ENCODE measurements around the gene SQOR.

SQOR gene

GRCh38 chr15:45664451-45664850, 29.6 kb downstream of the SQOR start:
- DNase-seq: no peak

GRCh38 chr15:45665261-45665660, 30.4 kb downstream of the SQOR start:
- no peak for DNase-seq

GRCh38 chr15:45666119-45666875, 31.5 kb downstream of the SQOR start:
- DNase-seq: no peak

- DNase-seq: no peak
Observed at GRCh38 chr15:45667002-45667401, 32.2 kb downstream of the SQOR start.

- no peak for DNase-seq
Observed at GRCh38 chr15:45668386-45668785, 33.6 kb downstream of the SQOR start.

GRCh38 chr15:45669422-45669821, 34.6 kb downstream of the SQOR start:
- DNase-seq: no peak

GRCh38 chr15:45670091-45670490, 35.3 kb downstream of the SQOR start:
- DNase-seq: no peak

- DNase-seq: no peak
Observed at GRCh38 chr15:45670511-45670910, 35.7 kb downstream of the SQOR start.

GRCh38 chr15:45674677-45675076, 39.8 kb downstream of the SQOR start:
- no peak for DNase-seq

- DNase-seq: no peak
Observed at GRCh38 chr15:45677797-45678196, 43.0 kb downstream of the SQOR start.

GRCh38 chr15:45678459-45679178, 43.8 kb downstream of the SQOR start:
- no peak for DNase-seq

GRCh38 chr15:45684533-45684932, 49.7 kb downstream of the SQOR start:
- no peak for DNase-seq

GRCh38 chr15:45689616-45690015, 54.8 kb downstream of the SQOR start:
- DNase-seq: no peak

GRCh38 chr15:45690581-45691260, 55.9 kb downstream of the SQOR start:
- no peak for DNase-seq

- DNase-seq: no peak
Observed at GRCh38 chr15:45701108-45701507, 66.3 kb downstream of the SQOR start.

- DNase-seq: no peak
Observed at GRCh38 chr15:45702041-45702440, 67.2 kb downstream of the SQOR start.

- DNase-seq: no peak
Observed at GRCh38 chr15:45703670-45704328, 69.0 kb downstream of the SQOR start.

GRCh38 chr15:45704329-45705249, 69.8 kb downstream of the SQOR start:
- DNase-seq: no peak

GRCh38 chr15:45705510-45706473, 71.0 kb downstream of the SQOR start:
- DNase-seq: peak; percentile 66 to 67

GRCh38 chr15:45710657-45711056, 75.8 kb downstream of the SQOR start:
- no peak for DNase-seq

Measured in SHP77 (cell line).